PC-3 (cell line): ENCODE results near the gene WDR7.

ENCODE experiments used
- CTCF ChIP-seq: fragments of 300-600 bp; sonication (generic); conservative IDR thresholded peaks from 2 replicates; pipeline ENCODE4 v1.5.1; 2017; ENCODE audit warnings: antibody characterized with exemption, low read depth, mild to moderate bottlenecking, low read length
- EZH2 ChIP-seq: fragments of 300-600 bp; sonication (generic); IDR thresholded peaks from one replicate; pipeline ENCODE4 v1.6.1; 2017; ENCODE audit warnings: antibody characterized with exemption, mild to moderate bottlenecking, low read length; ENCODE audit not compliant: unreplicated experiment

- TF ChIP-seq CTCF, result no peak
- no peak for TF ChIP-seq EZH2
These were observed 251.5 kb downstream of the WDR7 start for GRCh38 chr18:56902653-56903052.
